Tibial nerve (tissue), 4 donors: ENCODE measurements around the gene OR10H1. TPM values are rescaled to one million over a fixed set of nuclear protein-coding genes. Genes with fewer than 3 reads are reported as not detected.
"Not testable (repeated sequence)": the region's sequence is repeated elsewhere in the genome, so short reads cannot be mapped to it uniquely, and the experiment has no call there.

Source experiments
- DNase-seq, 2 donors: peaks; one replicate each; pipeline ENCODE4 v3.0.0-alpha.2; 2019; ENCODE audit warnings: low spot score in 2 of 2
- H3K27ac ChIP-seq, 4 donors: fragments of 200-600 bp; sonication (generic) in 3 of 4; one replicate each; pipeline ENCODE4 v1.5.1; 2017 to 2019; ENCODE audit warnings: mild to moderate bottlenecking in 1 of 4
- H3K27me3 ChIP-seq, 2 donors: fragments of 200-600 bp; sonication (generic) in 1 of 2; one replicate each; pipeline versions ENCODE4 v1.5.1 to v1.6.0; 2017 to 2019
- H3K36me3 ChIP-seq, 3 donors: fragments of 200-600 bp; sonication (generic); one replicate each; pipeline ENCODE4 v1.5.1; 2018 to 2019
- H3K4me1 ChIP-seq, 4 donors: fragments of 200-600 bp; sonication (generic) in 3 of 4; one replicate each; pipeline ENCODE4 v1.5.1; 2017 to 2019
- H3K4me3 ChIP-seq, 4 donors: fragments of 200-600 bp; sonication (generic) in 3 of 4; one replicate each; pipeline ENCODE4 v1.5.1; 2017 to 2019; ENCODE audit warnings: mild to moderate bottlenecking in 1 of 4, moderate library complexity in 1 of 4
- H3K9me3 ChIP-seq, 4 donors: fragments of 200-600 bp; sonication (generic) in 3 of 4; one replicate each; pipeline ENCODE4 v1.5.1; 2017 to 2019
- EP300 ChIP-seq, 2 donors: sonication (generic); formaldehyde crosslinking; IDR thresholded peaks; one replicate each; pipeline ENCODE4 v1.6.1; 2017; ENCODE audit warnings: antibody characterized with exemption in 2 of 2, mild to moderate bottlenecking in 1 of 2
- POLR2A ChIP-seq, 2 donors: fragments of 450-650 bp; IDR thresholded peaks; one replicate each; pipeline ENCODE4 v1.6.1; 2017; ENCODE audit warnings: antibody characterized with exemption in 2 of 2, mild to moderate bottlenecking in 2 of 2, moderate library complexity in 2 of 2
- WGBS, 2 donors: methylation state at CpG; one replicate each; pipeline ENCODE4 v1.1.5; 2018; 5-methylcytosine and 5-hydroxymethylcytosine counted together
- total RNA-seq, 4 donors: library from RNA; depleted of rRNA; stranded (reverse); fragments of >200 nt; gene quantifications; one replicate each; pipeline ENCODE4 v1.1.0, GENCODE V29; 2016
- TF ChIP-seq, protein P1 (sequence below), 5 experiments: fragments of 200-600 bp in 3 of 5; fragments of 450-650 bp in 2 of 5; sonication (generic) in 3 of 5; IDR thresholded peaks; one replicate each; pipeline ENCODE4 v1.5.1; 2016 to 2019; ENCODE audit warnings: antibody characterized with exemption in 5 of 5, mild to moderate bottlenecking in 3 of 5, moderate library complexity in 2 of 5

Gene OR10H1
- total RNA-seq, 4 donors from 2014 or later = not detected

DNA sequence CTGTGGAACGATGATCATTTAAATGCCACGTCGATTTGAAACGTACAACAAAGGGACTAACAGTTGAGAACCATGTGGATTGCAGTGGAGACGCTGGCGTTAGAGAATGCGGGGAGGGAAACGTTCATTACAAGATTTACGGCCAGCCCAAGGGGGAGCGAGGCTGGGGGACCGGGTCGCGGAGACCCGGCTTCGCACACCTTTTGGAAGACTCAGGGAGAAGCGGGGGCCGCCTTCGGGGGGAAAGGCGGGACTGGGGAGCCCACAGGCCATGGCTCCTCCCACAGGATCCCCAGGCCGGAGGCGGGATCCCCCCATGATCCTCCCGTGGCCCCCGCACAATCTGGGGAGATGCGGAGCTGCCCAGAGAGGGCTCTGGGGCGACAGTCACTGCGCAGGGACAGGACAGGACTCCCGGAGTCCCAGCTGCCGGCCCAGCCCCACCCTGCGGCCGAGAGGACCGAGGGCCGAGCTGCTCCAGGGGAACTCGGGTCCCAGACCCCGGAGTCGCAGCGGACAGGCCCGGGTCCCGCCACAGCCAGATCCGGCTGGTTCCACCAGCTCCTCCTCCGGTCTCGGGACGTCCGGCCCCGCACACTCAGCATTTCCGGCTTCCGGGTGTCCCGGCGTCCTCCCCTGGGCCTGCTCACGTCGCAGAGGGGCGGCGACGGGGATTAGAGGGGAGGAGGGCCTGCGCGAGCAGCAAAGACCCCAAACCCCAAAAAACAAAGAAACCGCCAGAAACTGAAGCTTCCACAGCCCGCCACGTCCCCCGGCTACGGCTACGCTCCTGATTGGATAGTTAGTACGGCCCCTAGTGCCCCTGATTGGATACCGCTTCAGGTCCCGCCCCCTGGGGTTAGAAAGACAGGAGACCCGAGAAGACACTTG lies 21.1 kb upstream of the OR10H1 start:
- peak overlapping the region; percentile 99 to 100 (median 100) for H3K27ac ChIP-seq

DNA sequence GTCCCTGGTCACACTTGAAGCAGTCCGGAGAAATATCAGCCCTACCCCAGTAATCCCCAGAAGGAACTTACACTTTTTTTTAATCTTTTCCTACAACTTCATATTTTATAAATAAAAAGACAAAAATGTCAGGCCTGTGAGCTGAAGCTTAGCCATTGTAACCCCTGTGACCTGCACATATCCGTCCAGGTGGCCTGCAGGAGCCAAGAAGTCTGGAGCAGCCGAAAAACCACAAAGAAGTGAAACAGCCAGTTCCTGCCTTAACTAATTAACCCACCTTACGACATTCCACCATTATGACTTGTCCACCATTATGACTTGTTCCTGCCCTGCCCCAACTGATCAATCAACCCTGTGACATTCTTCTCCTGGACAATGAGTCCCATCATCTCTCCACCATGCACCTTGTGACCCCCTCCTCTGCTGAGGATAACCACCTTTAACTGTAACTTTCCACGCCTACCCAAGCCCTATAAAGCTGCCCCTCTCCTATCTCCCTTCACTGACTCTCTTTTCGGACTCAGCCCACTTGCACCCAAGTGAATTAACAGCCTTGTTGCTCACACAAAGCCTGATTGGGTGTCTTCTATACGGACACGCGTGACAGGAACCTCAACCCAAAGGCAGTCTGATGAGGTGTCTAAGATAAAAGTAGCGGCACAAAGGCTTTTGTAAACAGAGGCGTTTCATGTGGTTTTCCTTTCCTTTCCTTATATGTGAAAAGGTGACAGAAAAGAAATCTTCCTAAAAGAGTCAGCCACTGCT lies 20.3 kb upstream of the OR10H1 start:
- DNase-seq = not testable (repeated sequence)
- WGBS, 2 donors = 41 to 46% methylated on average over 11 of the region's 11 CpGs

More for the DNA sequence above, 21.1 kb upstream of the OR10H1 start:
- peak; percentile 96 to 99 for DNase-seq
- TF ChIP-seq EP300 (IDR thresholded peaks at IDR 0.05) = peak; percentile 76 to 96
- peak; percentile 80 to 91 for TF ChIP-seq POLR2A (IDR thresholded peaks at IDR 0.05)
- TF ChIP-seq, protein P1, sequence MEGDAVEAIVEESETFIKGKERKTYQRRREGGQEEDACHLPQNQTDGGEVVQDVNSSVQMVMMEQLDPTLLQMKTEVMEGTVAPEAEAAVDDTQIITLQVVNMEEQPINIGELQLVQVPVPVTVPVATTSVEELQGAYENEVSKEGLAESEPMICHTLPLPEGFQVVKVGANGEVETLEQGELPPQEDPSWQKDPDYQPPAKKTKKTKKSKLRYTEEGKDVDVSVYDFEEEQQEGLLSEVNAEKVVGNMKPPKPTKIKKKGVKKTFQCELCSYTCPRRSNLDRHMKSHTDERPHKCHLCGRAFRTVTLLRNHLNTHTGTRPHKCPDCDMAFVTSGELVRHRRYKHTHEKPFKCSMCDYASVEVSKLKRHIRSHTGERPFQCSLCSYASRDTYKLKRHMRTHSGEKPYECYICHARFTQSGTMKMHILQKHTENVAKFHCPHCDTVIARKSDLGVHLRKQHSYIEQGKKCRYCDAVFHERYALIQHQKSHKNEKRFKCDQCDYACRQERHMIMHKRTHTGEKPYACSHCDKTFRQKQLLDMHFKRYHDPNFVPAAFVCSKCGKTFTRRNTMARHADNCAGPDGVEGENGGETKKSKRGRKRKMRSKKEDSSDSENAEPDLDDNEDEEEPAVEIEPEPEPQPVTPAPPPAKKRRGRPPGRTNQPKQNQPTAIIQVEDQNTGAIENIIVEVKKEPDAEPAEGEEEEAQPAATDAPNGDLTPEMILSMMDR (IDR thresholded peaks at IDR 0.05) = peak in 2 of 5 experiments; percentile 30 to 45
- no peaks in the 10 kb centered on the region for H3K27me3 ChIP-seq
- H3K9me3 ChIP-seq = no peaks in the 10 kb centered on the region
- WGBS, 2 donors = 1 to 2% methylated on average over 40 to 61 of the region's 65 CpGs
- no peaks in the 10 kb centered on the region for H3K36me3 ChIP-seq
- H3K4me1 ChIP-seq = peaks cover 0 to 13% (median 3%) of the 10 kb centered on the region in 4 donors
- peak overlapping the region; percentile 88 to 96 (median 90) for H3K4me3 ChIP-seq

DNA sequence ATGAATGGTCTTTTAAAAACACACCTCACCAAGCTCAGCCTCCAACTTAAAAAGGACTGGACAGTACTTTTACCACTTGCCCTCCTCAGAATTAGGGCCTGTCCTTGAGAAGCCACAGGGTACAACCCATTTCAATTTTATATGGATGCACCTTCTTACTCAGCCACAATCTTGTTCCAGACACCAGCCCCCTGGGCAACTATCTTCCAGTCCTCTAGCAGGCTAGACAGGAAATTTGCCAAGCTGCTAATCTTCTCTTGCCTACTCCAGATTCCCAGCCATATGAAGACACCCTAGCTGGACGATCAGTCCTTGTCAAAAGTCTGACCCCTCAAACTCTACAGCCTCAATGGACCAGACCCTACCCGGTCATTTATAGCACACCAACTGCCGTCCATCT lies 18.8 kb upstream of the OR10H1 start:
- H3K9me3 ChIP-seq, H3K36me3 ChIP-seq, H3K27ac ChIP-seq, H3K4me3 ChIP-seq, H3K27me3 ChIP-seq, DNase-seq: not testable (repeated sequence)
- 97 to 100% methylated on average over 3 of the region's 3 CpGs for WGBS, 2 donors
- H3K4me1 ChIP-seq = peaks cover 0 to 13% (median 3%) of the 10 kb centered on the region in 4 donors

More for the DNA sequence above, 20.3 kb upstream of the OR10H1 start:
- H3K36me3 ChIP-seq, H3K9me3 ChIP-seq, H3K27me3 ChIP-seq: not testable (repeated sequence)
- peaks cover 0 to 13% (median 3%) of the 10 kb centered on the region in 4 donors for H3K4me1 ChIP-seq
- peak overlapping the region; percentile 99 to 100 (median 100) for H3K27ac ChIP-seq
- peak overlapping the region; percentile 88 to 96 (median 90) for H3K4me3 ChIP-seq

DNA sequence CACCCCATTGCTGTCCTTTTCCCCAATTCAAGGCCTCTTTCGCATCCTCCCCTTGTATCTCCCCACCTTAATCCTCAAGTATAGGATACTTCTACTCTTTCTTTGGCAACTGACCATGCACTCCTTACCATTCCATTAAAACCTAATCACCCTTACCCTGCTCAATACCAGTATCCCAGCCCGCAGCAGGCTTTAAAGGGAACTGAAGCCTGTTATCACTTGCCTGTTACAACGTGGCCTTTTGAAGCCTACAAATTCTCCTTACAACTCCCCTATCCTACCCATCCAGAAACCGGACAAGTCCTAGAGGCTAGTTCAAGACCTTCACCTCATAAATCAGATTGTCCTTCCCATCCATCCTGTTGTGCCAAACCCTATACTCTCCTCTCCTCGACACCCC lies 16.2 kb upstream of the OR10H1 start:
- Histone ChIP-seq H3K4me1 (peaks cover 0 to 8% (median 3%) of the 10 kb centered on the region in 4 donors), H3K27me3 (peaks cover 0 to 11% of the 10 kb centered on the region in 2 donors), H3K4me3 (no peak overlapping the region), H3K9me3 (no peaks in the 10 kb centered on the region), H3K36me3 (no peaks in the 10 kb centered on the region), H3K27ac (no peak overlapping the region)
- WGBS, 2 donors = 83 to 85% methylated on average over 5 of the region's 5 CpGs
- DNase-seq = no peak
- TF ChIP-seq EP300 (IDR thresholded peaks at IDR 0.05) (no peak), POLR2A (IDR thresholded peaks at IDR 0.05) (no peak)
- TF ChIP-seq, protein P1 (IDR thresholded peaks at IDR 0.05) = no peak

DNA sequence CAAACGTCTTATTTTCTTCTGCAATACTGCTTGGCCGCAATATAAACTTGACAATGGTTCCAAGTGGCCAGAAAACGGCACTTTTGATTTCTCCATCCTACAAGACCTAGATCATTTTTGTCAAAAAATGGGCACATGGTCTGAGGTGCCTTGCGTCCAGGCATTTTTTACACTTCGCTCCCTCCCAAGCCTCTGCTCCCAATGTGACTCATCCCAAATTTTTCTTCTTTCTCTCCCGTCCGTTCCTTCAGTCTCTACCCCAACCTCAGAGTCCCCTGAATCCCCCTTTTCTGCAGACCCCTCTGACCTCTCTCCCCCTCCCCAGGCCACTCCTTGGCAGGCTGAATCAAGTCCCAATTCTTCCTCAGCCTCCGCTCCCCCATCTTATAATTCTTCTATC lies 14.3 kb upstream of the OR10H1 start:
- TF ChIP-seq EP300 (IDR thresholded peaks at IDR 0.05) = no peak
- TF ChIP-seq, protein P1 (IDR thresholded peaks at IDR 0.05) = no peak
- Histone ChIP-seq H3K4me1 (no peaks in the 10 kb centered on the region), H3K27me3 (peaks cover 0 to 11% of the 10 kb centered on the region in 2 donors), H3K36me3 (no peaks in the 10 kb centered on the region), H3K9me3 (no peaks in the 10 kb centered on the region), H3K27ac (no peak overlapping the region), H3K4me3 (no peak overlapping the region)
- no peak for DNase-seq
- 80 to 91% methylated on average over 8 of the region's 8 CpGs for WGBS, 2 donors

DNA sequence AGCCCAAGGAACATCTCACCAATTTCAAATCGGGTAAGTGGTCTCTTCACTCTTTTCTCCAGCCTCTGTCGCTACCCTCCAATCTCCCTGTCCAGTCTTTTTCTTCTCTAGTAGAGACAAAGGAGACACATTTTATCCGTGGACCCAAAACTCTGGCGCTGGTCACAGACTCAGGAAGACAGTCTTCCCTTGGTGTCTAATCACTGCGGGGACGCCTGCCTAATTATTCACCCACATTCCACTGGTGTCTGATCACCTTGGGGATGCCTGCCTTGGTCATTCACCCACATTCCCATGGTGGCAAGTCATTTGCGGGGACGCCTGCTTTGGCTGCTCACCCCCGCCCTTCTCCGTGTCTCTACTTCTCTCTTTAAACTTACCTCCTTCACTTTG lies 13.8 kb upstream of the OR10H1 start:
- Histone ChIP-seq H3K27ac (no peak overlapping the region), H3K27me3 (peaks cover 0 to 11% of the 10 kb centered on the region in 2 donors), H3K4me3 (no peak overlapping the region), H3K36me3 (no peaks in the 10 kb centered on the region), H3K9me3 (no peaks in the 10 kb centered on the region), H3K4me1 (no peaks in the 10 kb centered on the region)
- TF ChIP-seq, protein P1 (IDR thresholded peaks at IDR 0.05) = no peak
- TF ChIP-seq POLR2A (IDR thresholded peaks at IDR 0.05) = no peak
- TF ChIP-seq EP300 (IDR thresholded peaks at IDR 0.05) = no peak
- no peak for DNase-seq
- 91% methylated on average over 10 of the region's 10 CpGs for WGBS, 2 donors

DNA sequence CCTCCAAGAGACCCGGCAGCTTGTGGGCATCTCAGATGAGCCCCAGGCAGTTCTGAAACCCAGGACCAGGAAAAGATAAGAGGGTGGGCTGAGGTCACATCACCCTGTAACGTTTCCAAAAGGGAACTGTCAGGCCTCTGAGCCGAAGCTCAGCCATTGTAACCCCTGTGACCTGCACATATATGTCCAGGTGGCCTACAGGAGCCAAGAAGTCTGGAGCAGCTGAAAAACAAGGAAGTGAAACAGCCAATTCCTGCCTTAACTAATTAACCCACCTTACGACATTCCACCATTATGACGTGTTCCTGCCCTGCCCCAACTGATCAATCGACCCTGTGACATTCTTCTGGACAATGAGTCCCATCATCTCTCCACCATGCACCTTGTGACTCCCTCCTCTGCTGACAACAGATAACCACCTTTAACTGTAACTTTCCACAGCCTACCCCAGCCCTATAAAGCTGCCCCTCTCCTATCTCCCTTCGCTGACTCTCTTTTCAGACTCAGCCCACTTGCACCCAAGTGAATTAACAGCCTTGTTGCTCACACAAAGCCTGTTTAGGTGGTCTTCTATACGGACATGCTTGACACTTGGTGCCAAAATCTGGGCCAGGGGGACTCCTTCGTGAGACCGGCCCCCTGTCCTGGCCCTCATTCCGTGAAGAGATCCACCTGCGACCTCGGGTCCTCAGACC lies 13.3 kb upstream of the OR10H1 start:
- H3K4me3 ChIP-seq, H3K36me3 ChIP-seq, H3K4me1 ChIP-seq, H3K27ac ChIP-seq, DNase-seq, H3K9me3 ChIP-seq: not testable (repeated sequence)
- 54 to 66% methylated on average over 13 of the region's 13 CpGs for WGBS, 2 donors
- H3K27me3 ChIP-seq = peaks cover 0 to 11% of the 10 kb centered on the region in 2 donors
